ENCODE data around the gene EDEM2. TPM values are rescaled to one million over a fixed set of nuclear protein-coding genes. Genes with fewer than 3 reads are reported as not detected.
A peak's percentile ranks its signal among the peaks of the same experiment; 100 is the strongest.

The EDEM2 gene
- total RNA-seq, 1 donor = 32.2 TPM

- no peak overlapping the region for H2AFZ ChIP-seq (ENCODE audit: low read length)
- TF ChIP-seq CTCF (IDR thresholded peaks at IDR 0.05; ENCODE audit: extremely low read depth, low read depth, low read length) = no peak
- H4K20me1 ChIP-seq (ENCODE audit: insufficient read depth, low read length) = no peaks in the 10 kb centered on the region
- no peaks in the 10 kb centered on the region for H3K79me2 ChIP-seq (ENCODE audit: insufficient read depth, low read length)
- peaks cover 2% of the 10 kb centered on the region for H3K36me3 ChIP-seq (ENCODE audit: insufficient read depth, low read length)
- H3K27ac ChIP-seq (ENCODE audit: low read depth, low read length) = no peak overlapping the region
- no peak overlapping the region for H3K4me3 ChIP-seq (ENCODE audit: insufficient read depth, low read length)
- no peaks in the 10 kb centered on the region for H3K27me3 ChIP-seq (ENCODE audit: insufficient read depth, low read length)
- peak; percentile 30 for DNase-seq (ENCODE audit: insufficient read length, low spot score, missing footprints)
- H3K9me3 ChIP-seq (ENCODE audit: low read depth, low read length) = no peaks in the 10 kb centered on the region
- no peaks in the 10 kb centered on the region for H3K4me1 ChIP-seq (ENCODE audit: insufficient read depth, low read length)
- H3K4me2 ChIP-seq (ENCODE audit: insufficient read depth, low read length) = no peak overlapping the region
Observed at GRCh38 chr20:35181731-35182130, 34.6 kb upstream of the EDEM2 start.

GRCh38 chr20:35180266-35180665 is 33.1 kb upstream of the EDEM2 start:
- no peak overlapping the region for H3K4me2 ChIP-seq (ENCODE audit: insufficient read depth, low read length)
- no peak overlapping the region for H3K27ac ChIP-seq (ENCODE audit: low read depth, low read length)
- no peaks in the 10 kb centered on the region for H3K4me1 ChIP-seq (ENCODE audit: insufficient read depth, low read length)
- peak; percentile 54 for DNase-seq (ENCODE audit: insufficient read length, low spot score, missing footprints)
- no peaks in the 10 kb centered on the region for H3K79me2 ChIP-seq (ENCODE audit: insufficient read depth, low read length)
- H3K9me3 ChIP-seq (ENCODE audit: low read depth, low read length) = no peaks in the 10 kb centered on the region
- TF ChIP-seq CTCF (IDR thresholded peaks at IDR 0.05; ENCODE audit: extremely low read depth, low read depth, low read length) = no peak
- H3K27me3 ChIP-seq (ENCODE audit: insufficient read depth, low read length) = no peaks in the 10 kb centered on the region
- no peak overlapping the region for H2AFZ ChIP-seq (ENCODE audit: low read length)
- no peak overlapping the region for H3K4me3 ChIP-seq (ENCODE audit: insufficient read depth, low read length)
- H3K36me3 ChIP-seq (ENCODE audit: insufficient read depth, low read length) = peaks cover 8% of the 10 kb centered on the region
- no peaks in the 10 kb centered on the region for H4K20me1 ChIP-seq (ENCODE audit: insufficient read depth, low read length)

- H2AFZ ChIP-seq (ENCODE audit: low read length) = no peak overlapping the region
- DNase-seq (ENCODE audit: insufficient read length, low spot score, missing footprints) = peak; percentile 18
- H4K20me1 ChIP-seq (ENCODE audit: insufficient read depth, low read length) = no peaks in the 10 kb centered on the region
- no peaks in the 10 kb centered on the region for H3K9me3 ChIP-seq (ENCODE audit: low read depth, low read length)
- no peak overlapping the region for H3K4me3 ChIP-seq (ENCODE audit: insufficient read depth, low read length)
- H3K79me2 ChIP-seq (ENCODE audit: insufficient read depth, low read length) = no peaks in the 10 kb centered on the region
- no peak for TF ChIP-seq CTCF (IDR thresholded peaks at IDR 0.05; ENCODE audit: extremely low read depth, low read depth, low read length)
- H3K27ac ChIP-seq (ENCODE audit: low read depth, low read length) = no peak overlapping the region
- no peaks in the 10 kb centered on the region for H3K27me3 ChIP-seq (ENCODE audit: insufficient read depth, low read length)
- H3K4me2 ChIP-seq (ENCODE audit: insufficient read depth, low read length) = no peak overlapping the region
- H3K36me3 ChIP-seq (ENCODE audit: insufficient read depth, low read length) = peaks cover 8% of the 10 kb centered on the region
- no peaks in the 10 kb centered on the region for H3K4me1 ChIP-seq (ENCODE audit: insufficient read depth, low read length)
Observed at GRCh38 chr20:35179292-35180212, 32.4 kb upstream of the EDEM2 start.

- H3K4me3 ChIP-seq (ENCODE audit: insufficient read depth, low read length) = no peak overlapping the region
- TF ChIP-seq CTCF (IDR thresholded peaks at IDR 0.05; ENCODE audit: extremely low read depth, low read depth, low read length) = no peak
- DNase-seq (ENCODE audit: insufficient read length, low spot score, missing footprints) = no peak
- H3K4me1 ChIP-seq (ENCODE audit: insufficient read depth, low read length) = peaks cover 13% of the 10 kb centered on the region
- no peaks in the 10 kb centered on the region for H3K27me3 ChIP-seq (ENCODE audit: insufficient read depth, low read length)
- H3K4me2 ChIP-seq (ENCODE audit: insufficient read depth, low read length) = no peak overlapping the region
- no peaks in the 10 kb centered on the region for H4K20me1 ChIP-seq (ENCODE audit: insufficient read depth, low read length)
- H3K79me2 ChIP-seq (ENCODE audit: insufficient read depth, low read length) = no peaks in the 10 kb centered on the region
- no peak overlapping the region for H2AFZ ChIP-seq (ENCODE audit: low read length)
- H3K9me3 ChIP-seq (ENCODE audit: low read depth, low read length) = no peaks in the 10 kb centered on the region
- H3K36me3 ChIP-seq (ENCODE audit: insufficient read depth, low read length) = peaks cover 8% of the 10 kb centered on the region
- H3K27ac ChIP-seq (ENCODE audit: low read depth, low read length) = no peak overlapping the region
Observed at GRCh38 chr20:35176132-35176531, 29.0 kb upstream of the EDEM2 start.
